NCI-H1048 (cell line): ENCODE measurements around the gene ANKMY1.

Experiments
- DNase-seq: peaks from one replicate; lab custom pipeline; 2025; lab: John Stamatoyannopoulos, UW

The ANKMY1 gene

DNA sequence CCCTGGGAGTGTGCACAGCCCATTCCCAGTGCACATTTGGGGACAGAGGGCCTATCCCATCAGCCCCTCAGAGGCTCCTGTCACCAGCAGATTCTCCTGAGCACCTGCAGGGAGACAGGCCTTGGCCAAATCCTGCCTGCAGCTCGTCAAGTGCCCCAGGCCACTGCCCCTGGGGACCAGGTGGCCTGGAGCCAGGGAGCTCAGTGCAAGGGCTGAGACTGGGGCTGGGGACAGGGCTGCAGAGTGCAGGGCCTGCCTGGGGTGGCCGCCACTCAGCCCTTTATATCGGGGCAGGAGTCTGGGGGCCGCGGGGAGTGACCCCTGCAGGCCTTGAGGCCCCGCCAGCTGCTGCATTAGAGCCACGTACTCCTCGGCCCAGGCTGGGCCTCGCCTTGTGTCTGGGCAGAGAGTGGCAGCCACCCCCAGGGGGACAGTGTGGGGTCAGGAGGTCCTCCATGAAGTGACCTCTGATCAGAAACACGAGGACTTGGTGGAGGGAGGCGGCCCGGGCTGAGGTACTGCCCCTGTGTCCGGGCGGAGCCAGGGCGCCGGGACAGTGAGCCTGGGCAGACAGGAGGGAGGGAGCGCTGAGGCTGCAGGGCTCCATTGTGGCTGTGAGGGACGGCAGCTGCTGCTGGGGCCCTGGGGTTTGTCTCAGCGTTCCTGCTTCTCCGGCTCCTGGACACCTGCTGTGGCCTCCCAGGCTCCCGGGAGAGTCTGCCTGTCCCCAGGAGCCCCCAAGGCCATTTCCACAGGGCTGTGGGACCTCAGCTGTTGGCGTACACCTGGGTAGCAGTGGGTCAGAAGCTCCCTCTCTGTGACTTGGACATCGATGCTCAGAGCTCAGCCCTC, 98.2 kb downstream of the ANKMY1 start:
- no peak for DNase-seq

DNA sequence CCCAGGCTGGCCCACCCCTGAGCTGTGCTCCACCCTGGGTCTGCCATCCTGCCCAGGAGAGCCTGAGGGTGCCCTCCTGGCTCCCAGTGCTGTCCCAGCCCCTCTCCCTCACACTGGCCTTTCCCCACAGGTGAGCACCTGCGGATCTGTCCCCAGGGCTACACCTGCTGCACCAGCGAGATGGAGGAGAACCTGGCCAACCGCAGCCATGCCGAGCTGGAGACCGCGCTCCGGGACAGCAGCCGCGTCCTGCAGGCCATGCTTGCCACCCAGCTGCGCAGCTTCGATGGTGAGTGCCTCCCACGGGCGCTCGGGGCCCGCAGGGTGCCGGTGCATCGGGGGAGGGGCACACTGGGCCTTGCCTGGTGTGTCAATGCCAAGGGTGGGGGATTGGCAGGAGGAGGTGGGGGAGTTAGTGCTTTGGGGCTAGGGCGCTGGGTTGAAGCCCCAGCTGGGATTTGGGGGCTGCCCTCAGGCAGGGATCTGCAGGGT, 98.8 kb downstream of the ANKMY1 start:
- no peak for DNase-seq

DNA sequence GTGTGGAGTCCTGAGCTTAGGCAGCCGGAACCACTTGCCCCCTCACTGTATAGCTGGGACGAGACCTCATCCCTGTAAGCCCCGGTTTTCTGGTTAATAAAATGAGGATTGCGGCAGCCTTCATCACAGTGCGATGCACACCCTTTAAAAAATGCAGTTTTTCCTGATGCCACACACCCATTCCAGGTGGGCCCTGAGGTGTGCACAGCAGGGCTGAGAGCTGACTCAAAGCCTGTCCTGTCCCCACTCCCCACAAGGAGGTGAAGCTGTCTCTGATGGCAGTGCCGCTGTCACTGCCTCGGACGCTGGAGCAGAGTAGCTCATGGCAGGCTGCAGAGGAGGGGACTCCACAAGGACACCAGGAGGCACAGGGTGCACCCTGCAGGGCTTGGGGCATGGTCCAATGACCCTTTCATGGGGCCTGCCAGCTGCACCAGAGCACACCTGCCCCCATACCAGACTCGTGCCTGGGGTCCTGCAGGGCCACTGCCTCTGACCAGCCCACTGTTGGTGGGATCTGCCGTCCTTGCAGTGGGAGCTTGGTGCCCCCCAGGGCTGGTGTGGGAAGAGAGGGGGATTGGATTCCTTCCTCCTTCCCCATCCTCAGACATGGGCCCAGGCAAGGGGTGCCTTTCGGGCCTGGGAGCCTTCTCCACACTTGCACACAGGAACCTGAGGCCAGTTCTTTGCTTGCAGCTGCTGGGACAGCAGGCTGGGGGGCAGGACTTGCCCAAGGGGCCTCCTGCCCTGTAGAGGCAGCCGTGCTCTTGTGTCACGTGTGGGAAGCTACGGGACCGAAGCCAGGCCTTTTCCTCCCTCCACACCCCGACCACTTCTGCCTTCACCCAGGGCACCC, 99.5 kb downstream of the ANKMY1 start:
- no peak for DNase-seq

DNA sequence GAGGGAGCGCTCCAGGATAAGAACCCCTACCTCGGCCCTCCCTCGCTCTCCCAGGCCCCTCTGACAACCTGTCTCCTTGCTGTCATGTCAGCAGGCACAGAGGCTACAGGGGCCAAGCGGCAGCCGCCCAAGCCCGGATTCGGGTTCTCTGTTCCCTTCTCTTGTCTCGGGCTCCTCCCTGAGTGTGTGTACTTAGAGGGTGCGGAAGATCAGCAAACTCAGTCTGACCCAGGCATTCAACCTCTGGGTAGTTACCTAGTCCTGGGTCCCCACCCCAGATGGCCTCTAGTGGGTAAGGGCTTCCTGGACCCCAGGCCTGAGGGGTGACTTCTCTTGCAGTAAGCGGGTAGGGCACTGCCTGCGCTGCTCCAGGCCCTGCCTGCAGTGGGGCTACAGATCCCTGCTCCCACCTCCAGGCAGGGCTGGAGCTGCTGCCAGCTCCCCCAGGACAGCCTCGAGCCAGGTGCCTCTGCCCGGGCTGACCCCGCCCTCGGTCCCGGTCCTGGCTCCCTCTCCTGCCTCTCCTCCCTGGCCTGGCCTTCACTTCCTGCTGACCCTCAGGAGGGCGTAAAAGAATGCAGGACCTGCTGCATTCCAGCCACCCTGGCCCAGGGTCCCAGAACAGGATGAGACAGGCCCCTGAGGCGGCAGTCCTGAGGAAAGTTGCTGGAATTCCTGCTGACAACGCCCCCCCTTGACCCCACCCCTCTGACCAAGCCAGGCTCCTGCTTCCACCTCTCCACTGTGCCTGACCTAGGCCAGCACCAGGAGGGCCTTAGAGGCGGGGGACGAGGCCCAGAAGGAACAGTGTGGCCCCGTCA, 100.4 kb downstream of the ANKMY1 start:
- DNase-seq = no peak

DNA sequence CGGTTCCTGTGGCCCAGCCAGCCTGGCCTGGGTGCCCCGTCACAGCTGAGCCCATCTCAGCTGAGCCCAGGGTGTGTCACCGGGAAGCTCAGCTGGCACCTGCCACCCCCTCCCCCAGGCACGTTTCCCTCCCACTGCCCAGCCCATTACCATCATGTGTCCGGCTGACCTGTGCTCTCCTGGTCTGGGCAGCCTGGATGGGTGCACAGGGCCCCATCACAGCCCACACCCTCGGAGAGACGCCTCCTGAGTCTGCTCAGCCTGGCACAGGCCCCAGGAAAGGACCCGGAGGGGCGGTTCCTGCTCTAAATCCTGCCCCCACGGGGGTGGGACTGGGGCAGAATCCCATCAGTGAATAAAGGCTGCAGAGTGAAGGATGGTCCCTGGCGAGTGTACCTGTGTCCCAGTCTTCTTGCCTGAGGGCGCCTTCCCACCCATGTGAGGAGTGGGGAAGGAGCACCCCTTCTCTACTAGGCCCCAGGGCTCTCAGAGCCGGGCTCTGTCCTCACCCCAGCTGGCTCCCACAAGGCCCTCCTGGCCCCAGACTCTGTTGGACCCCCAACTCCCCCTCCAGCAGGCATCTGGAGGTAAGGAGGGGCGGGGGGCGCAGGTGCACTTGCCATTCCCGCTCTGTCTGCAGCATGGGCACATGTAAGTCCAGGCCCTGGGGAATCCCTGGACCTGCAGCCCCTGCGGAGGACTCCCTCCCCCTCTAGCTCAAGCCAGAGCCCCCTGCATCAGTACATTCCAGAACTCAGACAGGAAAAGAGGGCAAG, 101.2 kb downstream of the ANKMY1 start:
- no peak for DNase-seq

DNA sequence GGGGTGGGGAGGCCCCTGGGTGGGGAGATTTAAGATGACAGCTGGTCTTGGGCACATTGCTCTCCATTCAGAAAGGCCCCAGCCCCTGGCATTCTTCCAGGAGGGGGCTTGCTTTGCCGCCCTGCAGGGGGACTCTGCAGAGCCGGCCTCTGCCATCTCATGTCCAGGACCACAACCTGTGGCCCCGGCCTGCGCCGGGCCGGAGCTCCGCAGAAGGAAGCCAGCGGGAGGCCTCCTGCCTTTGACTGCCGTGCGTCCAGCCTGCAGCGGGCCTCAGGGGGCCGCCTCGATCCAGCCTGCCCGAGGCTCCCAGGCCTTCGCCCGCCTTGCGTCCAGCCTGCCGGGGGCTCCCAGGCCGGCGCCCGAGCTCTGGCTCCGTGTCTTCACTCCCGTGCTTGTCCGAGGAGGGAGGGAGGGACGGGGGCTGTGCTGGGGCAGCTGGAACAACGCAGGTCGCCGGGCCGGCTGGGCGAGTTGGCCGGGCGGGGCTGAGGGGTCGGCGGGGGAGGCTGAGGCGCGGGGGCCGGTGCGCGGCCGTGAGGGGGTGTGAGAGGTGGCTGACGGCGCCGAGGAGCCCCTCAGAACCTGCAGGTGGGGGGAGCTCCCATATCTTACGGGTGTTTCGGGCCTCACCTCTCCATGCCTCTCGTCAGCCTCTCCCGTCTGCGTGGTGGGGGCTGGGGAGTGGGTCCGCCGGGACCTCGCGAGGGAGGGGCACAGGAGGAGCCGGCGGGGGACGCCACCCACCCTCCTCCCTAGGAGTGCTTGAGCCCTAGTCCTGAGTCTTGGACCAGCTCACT, 101.9 kb downstream of the ANKMY1 start:
- no peak for DNase-seq

DNA sequence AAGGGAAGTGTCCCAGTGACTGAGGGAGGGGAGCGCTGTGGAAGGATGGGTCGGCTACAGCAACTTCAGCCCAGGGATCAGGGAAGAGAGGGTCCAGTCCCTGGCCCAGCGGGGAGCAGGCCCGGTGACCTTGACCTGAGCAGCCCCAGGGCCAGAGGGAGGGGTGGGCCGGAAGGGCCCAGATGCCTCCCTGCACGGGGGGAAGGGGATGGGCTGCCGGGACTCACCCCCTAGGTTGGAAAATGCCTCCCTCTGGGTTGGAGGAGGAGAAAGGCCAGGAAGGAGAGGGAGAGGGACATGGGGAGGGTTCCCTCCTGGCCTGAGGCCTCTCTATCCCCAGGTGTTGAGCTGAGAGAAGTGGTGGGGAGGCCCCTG, 102.5 kb downstream of the ANKMY1 start:
- DNase-seq = no peak

DNA sequence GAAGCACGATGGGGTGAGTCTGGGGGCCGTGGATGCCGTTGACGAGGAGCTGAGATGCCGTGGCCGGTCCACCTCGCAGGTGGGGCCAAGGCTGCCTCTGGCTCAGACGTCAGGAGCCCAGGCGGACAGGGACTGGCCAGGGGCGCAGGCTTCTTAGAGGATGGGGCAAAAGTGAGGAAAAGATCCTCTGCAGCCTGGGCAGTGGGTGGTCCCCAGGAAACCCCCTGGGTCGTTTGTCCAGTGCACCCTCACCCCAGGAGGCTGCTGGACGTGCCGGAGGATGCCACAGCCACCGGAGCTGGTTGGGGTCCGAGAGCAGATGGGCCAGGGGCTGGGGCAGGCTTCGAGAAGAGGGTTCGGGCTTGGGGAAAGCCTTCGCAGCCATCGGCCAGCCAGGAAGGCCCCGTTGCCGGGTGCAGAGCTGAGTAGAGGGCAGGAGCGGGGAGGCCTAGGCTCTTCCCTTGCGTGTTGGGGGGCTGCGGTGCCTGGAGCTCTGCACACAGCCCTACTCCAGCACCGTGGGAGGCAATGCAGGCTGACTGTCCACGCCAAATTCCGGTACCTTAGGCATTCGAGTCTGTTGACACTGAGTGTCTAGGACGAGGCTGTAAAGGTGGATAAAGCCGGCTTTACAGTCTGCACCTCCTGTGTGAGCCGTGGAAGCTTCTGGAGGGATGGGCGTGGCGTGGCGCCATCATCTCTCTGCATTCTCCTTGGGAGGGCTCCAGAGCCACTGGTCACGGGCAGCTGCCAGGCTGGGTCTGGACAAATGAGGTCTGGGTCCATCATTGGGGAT, 103.5 kb downstream of the ANKMY1 start:
- no peak for DNase-seq

DNA sequence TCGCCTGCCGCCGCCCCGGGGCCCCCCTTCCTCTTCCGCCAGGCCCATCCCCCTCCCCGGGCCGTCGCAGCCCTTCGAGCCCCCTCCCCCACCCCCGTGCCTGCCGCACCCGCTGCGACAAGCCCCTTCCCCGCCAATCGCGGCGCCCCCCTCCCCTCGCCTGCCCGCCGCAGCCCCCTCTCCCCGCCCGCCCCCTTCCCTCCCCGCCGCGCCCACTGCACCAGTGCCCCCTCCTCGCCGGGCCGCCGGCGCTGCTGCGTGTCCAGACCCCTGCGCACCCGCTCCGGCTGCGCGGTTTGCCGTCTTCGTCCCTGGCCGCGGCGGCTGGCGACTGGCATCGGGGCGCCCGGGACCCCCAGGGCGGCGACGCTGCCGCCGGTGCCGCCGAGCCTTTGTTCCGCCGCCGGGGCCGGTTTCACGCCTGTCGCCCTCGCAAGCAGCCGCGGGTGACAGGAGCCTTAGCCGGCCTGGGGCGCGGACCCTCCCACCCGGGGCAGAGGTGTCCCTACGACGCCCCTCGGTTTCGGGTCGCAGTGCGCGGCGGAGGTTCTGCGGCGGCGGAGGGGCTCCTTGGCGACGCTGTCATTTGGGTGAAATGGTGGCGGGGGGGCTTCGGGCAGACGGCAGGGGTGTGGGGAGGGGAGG, 104.2 kb downstream of the ANKMY1 start:
- DNase-seq = no peak

DNA sequence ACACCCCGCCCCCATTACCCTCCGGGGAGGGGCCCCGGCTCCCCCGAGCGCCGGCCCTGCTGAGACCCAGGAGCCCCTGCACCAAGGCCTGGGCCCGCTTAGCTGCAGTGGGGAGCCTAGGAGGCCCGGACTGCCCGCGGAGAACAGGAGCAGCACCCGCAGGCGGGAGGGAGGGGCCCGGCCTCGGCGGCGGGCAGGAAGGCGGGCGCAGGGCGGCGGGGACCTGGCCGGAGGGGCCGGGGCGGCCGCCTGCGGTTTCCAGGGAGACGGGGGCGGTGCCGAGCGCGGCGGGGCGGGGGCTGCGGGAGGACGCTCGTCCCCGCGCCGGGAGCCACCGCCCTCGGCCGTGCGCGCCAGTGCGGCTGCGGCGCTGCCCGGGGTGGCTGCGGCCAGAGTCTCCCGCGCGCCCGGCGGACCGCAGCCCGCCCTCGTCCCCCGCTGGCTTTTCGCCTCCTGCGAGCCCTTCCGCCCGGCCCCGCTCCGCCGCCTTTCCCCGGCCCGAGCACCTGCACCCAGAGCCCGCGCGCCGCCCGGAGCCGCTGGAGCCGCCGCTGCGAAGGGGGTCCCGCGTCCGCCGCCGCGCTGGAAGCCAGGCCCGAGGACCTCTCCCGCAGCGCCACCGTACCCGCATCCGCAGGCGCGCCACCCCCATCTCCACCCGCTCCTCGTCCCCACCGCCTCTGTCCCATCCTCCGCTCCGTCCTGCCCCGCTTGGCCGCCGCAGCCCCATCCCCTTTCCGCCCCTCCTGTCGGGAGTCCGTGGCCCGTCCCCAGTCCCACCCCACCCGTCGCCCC, 105.1 kb downstream of the ANKMY1 start:
- no peak for DNase-seq

DNA sequence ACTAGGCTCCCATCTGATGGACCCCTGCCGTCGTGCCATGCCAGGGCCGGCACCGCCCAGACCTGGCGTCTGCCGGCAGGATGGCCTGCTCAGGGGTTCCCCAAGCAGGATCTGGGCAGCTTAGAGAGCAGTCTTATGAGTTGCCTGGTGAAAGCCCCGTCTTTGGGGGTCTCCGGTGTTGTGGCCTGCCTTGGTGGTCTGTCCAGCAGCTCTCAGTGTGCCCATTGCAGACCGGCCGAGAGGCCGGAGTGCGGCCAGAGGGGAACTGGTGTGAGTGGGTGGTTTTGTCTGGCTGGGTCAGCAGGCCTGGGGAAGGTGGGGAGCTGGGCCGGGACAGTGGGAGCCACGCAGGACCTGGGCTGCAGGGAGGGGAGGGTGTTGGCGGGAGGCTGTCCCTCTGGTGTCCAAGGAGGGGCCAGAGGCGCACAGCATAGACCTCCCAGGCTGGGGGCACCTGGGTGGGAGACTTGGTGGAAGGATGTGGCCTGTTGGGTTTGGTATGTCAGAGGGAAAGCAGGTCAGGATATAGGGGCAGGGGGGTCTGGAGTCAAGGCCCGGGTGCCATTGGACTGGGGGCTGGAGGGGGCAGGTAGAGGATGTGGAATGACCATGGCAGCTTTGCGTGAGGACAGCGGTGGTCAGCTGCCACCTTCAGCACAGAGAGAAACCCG, 105.9 kb downstream of the ANKMY1 start:
- DNase-seq = no peak

DNA sequence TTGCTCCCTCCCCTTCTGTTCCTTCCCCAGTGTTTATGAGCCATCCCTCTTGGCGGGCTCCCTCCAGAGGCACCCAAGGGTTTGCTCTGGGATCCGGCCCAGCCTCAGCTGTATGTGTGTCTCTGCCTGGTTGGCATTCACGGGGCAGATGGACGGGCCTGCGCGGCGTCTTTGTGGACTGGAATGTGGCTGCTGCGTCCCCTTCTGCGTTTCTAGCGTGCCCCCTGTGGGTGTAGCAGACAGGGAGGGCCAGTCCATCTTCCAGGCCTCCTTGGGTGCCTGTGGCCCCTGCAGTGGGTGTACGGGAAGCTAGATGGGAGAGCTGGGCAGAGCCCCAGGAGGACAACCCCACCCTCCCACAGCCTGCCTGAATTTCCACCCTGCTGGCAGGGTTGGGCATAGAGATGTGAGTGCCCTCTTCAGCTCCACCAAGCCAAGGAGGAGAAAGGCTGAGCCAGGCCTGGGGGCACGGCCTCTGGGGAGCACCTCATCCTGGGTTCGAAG, 106.6 kb downstream of the ANKMY1 start:
- DNase-seq = no peak

DNA sequence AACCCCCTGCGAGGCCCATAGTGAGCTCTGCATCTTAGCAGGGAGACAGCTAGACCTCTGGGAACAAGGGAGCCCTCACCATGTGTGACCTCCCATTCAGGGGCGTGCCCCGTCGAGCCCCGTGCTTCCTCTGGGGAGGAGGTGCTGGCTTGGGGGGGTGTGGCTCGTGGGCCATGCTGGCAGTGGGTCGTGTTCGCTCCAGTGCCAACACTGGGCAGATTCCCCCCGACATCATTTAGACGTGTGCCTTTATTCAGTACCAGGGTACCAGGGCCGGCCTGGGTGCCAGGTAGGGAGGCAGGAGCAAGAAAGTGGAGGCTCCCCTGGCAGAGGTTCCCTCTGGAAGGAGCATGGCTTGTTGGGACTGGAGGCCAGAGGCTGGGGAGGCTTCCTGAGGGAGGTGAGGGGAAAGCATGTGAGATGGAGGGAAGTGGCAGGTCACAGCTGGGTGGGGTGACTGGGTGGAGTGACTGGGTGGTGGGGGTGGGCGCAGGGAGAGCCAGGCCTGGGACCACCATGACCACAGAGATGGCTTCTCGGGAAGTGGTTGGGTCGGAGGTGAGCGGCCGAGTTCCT, 107.2 kb downstream of the ANKMY1 start:
- DNase-seq = no peak

DNA sequence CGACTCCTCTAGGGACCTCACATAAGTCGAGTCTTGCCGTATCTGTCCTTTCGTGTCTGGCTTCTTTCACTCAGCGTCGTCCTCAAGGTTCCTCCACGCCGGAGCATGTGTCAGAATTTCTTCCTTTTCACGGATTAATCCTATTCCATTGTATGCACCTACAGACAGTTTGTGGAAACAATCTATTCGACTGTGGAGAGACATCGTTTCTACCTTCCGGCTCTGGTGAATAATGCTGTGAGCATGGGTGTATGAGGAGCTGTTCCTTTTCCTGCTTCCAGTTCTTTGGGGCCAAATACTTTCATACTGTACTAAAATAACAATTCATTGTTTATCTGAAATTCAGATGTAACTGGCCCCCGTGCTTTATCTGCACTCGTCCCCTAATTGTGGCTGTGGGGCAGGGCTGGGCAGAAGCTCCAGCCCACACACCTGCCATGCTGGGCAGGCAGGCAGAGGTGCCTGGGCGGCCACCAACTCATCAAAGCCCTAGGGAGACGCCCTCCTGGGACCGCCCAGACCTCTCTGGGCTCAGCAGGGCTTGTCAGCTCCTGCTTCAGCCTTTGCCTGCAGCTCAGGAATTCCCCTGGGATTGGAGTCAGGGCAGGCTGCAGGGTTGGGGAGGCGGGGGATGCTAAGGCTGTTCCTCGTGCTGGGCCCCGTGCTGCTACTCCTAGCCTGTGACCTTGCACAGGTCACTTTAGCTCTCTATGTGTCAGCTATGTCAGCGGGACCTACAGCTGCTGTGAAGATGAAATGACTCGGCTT, 107.8 kb downstream of the ANKMY1 start:
- DNase-seq = no peak

DNA sequence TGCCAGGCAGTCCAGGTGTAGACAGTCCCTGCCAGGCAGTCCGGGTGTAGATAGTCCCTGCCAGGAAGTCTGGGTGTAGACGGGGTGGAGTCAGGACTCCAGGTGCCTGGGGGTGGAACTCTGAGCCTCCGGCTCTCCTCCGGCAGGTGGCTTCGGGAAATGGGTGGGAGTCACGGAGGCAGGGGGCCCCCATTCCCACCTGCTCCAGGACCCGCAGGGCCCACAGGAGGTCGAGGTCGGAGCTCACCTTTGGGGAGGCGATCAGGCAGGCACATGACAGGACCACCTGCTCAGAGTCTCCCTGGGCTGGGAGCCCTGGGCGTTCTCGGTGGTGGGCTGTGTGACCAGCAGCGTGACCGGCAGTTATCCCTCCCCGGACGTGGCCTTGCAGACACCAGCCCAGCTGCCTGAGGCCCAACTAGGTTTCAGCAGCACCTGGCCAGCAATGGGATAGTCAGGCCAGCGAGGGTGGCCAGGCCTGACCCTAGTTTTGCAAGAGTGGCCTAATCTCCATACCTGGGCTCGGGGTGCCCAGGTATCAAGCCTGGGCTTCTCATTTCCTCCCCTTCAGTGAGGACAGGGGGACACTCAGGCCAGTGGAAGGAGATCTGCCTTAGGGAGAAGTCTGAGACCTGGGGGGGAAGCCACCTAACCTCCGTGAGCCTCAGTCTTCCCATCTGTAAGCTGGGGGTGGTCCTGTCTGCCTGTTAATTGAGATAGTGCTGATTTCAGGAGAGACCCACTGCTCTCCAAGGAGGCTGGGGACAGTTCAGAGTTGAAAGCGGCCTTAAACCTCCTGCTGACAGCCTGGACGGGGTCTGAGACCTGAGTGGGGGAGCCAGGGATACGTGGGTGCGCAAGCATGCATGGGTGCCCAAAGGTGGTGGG, 109.2 kb downstream of the ANKMY1 start:
- DNase-seq = no peak
